ENCODE results near the gene PRPF4. TPM values are rescaled to one million over a fixed set of nuclear protein-coding genes. Genes with fewer than 3 reads are reported as not detected.

PRPF4 gene
- total RNA-seq, 4 donors from 2014 or later, result 5.9 to 30.2 (median 18.4) TPM

- no peaks in the 10 kb centered on the region for H3K4me1 ChIP-seq
- no peaks in the 10 kb centered on the region for H3K36me3 ChIP-seq
- intact Hi-C loops (cut with DNase I; ENCODE audit: low total_unique reads), result no loop called here
- DNase-seq, result no peak
- H3K27ac ChIP-seq, result no peak overlapping the region
- no peaks in the 10 kb centered on the region for H3K27me3 ChIP-seq
- TF ChIP-seq CTCF (IDR thresholded peaks at IDR 0.05) (no peak), POLR2A (IDR thresholded peaks at IDR 0.05) (no peak)
- H3K4me3 ChIP-seq, result no peak overlapping the region
- H3K9me3 ChIP-seq, result no peaks in the 10 kb centered on the region
Measured at GRCh38 chr9:113255438-113255837, 20.0 kb upstream of the PRPF4 start.

DNA sequence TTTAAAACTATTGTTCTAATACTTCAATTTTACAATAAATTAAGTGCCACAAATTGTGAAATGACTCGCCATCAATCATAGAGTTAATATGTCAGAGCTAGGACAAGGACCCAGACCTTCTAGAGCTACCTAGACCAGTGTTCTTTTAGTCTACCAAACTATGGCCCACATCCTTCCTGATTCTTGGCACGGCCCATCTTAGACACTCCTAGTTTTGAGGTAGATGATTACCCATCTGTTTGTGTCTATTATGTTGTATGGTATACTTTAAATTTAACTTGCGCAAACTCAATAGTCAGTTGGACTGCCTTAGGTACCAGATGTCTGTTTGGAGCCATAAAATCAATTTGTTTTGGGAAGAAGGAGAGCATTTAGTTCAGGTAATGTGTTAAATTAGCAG lies 17.6 kb upstream of the PRPF4 start:
- TF ChIP-seq POLR2A (IDR thresholded peaks at IDR 0.05) (no peak), CTCF (IDR thresholded peaks at IDR 0.05) (no peak)
- DNase-seq, result no peak
- no peak overlapping the region for H3K4me3 ChIP-seq
- H3K4me1 ChIP-seq, result no peaks in the 10 kb centered on the region
- H3K27ac ChIP-seq, result no peak overlapping the region
- H3K27me3 ChIP-seq, result no peaks in the 10 kb centered on the region
- H3K9me3 ChIP-seq, result no peaks in the 10 kb centered on the region
- intact Hi-C loops (cut with DNase I; ENCODE audit: low total_unique reads), result no loop called here
- no peaks in the 10 kb centered on the region for H3K36me3 ChIP-seq

DNA sequence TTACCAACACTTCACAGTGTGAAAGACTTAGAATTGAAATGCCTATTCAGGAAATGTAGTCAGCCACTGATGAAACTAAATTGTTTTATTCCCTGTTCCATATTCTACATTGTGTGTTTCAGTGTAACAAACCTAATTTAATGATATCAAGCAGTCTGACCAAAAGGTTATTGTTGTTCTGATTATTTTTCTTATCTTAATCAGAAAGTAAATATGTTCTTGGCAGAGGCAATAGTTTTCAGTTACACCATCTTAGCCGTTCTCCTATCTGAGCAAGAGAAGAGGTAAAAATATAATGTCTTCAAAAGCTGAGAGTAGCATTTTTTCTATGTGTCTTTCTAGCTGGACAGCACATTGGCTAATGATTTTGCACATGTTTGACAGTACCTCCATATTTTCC lies 17.2 kb upstream of the PRPF4 start:
- no peak overlapping the region for H3K4me3 ChIP-seq
- no peaks in the 10 kb centered on the region for H3K4me1 ChIP-seq
- H3K9me3 ChIP-seq, result no peaks in the 10 kb centered on the region
- H3K36me3 ChIP-seq, result no peaks in the 10 kb centered on the region
- intact Hi-C loops (cut with DNase I; ENCODE audit: low total_unique reads), result no loop called here
- no peak for TF ChIP-seq CTCF (IDR thresholded peaks at IDR 0.05)
- no peak for TF ChIP-seq POLR2A (IDR thresholded peaks at IDR 0.05)
- no peak for DNase-seq
- H3K27ac ChIP-seq, result no peak overlapping the region
- no peaks in the 10 kb centered on the region for H3K27me3 ChIP-seq

DNA sequence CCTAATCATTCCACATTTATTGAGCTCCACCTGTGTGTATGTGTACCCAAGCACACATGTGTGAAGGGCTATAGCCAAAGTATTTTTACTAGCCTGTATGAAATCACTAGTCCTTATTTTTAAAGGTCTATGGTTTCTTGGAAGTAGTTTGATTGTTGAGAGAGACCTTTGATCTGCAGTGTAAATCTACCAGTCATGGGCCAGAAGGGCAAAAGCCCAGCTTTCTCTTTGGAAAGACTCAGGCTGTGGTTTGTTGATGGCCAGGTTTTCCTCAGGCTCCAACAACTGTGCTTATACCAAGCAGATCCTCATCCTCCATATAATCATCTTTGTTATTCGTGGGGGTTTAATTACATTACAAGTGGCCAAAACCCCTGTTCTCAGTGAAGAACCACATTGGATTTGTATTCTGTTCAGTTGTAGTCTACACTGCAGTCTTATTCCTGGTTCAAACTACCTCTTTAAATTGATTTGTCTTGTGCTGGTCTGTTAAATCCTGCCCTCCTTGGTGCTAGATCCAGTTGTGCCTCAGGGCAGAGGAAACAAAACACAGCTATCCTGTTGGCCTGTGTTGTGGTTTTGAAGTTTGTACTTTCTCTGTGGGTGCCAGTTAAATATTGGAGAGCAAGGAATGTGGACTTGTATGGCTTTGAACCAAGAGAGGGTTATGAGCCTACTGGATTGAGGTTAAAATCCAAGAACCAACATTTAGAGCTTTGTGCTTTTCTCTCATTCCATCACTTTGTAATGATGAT lies 13.4 kb upstream of the PRPF4 start:
- no peaks in the 10 kb centered on the region for H3K4me1 ChIP-seq
- TF ChIP-seq CTCF (IDR thresholded peaks at IDR 0.05), result no peak
- TF ChIP-seq POLR2A (IDR thresholded peaks at IDR 0.05), result no peak
- H3K27me3 ChIP-seq, result no peaks in the 10 kb centered on the region
- H3K27ac ChIP-seq, result no peak overlapping the region
- no peak for DNase-seq
- intact Hi-C loops (cut with DNase I; ENCODE audit: low total_unique reads), result no loop called here
- H3K9me3 ChIP-seq, result no peaks in the 10 kb centered on the region
- no peaks in the 10 kb centered on the region for H3K36me3 ChIP-seq
- no peak overlapping the region for H3K4me3 ChIP-seq

- no peak for DNase-seq
- Histone ChIP-seq H3K9me3 (no peaks in the 10 kb centered on the region), H3K27me3 (no peaks in the 10 kb centered on the region), H3K4me1 (no peaks in the 10 kb centered on the region), H3K36me3 (no peaks in the 10 kb centered on the region), H3K4me3 (no peak overlapping the region), H3K27ac (no peak overlapping the region)
- TF ChIP-seq POLR2A (IDR thresholded peaks at IDR 0.05) (no peak), CTCF (IDR thresholded peaks at IDR 0.05) (no peak)
- intact Hi-C loops (cut with DNase I; ENCODE audit: low total_unique reads), result no loop called here
Measured at GRCh38 chr9:113266174-113266573, 9.3 kb upstream of the PRPF4 start.

Measured in uterus (tissue), 4 donors.